MM.1S (cell line): Measurements from ENCODE around the gene SPDEF.

Experiments used
- EZH2phosphoT487 ChIP-seq: fragments of 300-600 bp; sonication (generic); IDR thresholded peaks from 2 replicates; pipeline ENCODE4 v1.6.1; 2018; ENCODE audit warnings: antibody characterized with exemption, low read length
- TF ChIP-seq, protein P1 (sequence below): fragments of 300-600 bp; sonication (generic); IDR thresholded peaks from 2 replicates; pipeline ENCODE4 v1.5.1; 2016; ENCODE audit warnings: antibody characterized with exemption, low read length, mixed read lengths

DNA sequence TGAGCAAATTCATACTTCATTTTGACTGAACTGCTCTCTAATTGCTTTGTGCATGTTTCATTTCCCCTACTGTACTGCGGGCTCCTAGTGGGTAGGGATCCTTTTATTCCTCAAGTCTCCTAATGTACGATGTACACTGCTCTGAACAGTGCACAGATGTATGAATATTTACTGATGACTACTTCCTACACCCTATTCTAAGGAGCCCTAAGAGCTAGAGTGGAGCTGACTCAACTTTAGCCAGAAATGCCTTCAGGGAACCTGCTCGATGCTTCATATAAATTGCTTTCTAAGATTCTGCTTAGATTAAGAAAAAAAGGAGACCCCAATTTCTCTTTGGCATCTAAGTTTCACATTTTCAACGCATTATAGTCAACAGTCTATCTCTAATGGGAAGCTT lies 47.6 kb upstream of the SPDEF start:
- TF ChIP-seq, protein P1, sequence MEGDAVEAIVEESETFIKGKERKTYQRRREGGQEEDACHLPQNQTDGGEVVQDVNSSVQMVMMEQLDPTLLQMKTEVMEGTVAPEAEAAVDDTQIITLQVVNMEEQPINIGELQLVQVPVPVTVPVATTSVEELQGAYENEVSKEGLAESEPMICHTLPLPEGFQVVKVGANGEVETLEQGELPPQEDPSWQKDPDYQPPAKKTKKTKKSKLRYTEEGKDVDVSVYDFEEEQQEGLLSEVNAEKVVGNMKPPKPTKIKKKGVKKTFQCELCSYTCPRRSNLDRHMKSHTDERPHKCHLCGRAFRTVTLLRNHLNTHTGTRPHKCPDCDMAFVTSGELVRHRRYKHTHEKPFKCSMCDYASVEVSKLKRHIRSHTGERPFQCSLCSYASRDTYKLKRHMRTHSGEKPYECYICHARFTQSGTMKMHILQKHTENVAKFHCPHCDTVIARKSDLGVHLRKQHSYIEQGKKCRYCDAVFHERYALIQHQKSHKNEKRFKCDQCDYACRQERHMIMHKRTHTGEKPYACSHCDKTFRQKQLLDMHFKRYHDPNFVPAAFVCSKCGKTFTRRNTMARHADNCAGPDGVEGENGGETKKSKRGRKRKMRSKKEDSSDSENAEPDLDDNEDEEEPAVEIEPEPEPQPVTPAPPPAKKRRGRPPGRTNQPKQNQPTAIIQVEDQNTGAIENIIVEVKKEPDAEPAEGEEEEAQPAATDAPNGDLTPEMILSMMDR: no peak
- no peak for TF ChIP-seq EZH2phosphoT487
